OCI-LY7 (cell line): ENCODE results near the gene LSM14B. TPM values are rescaled to one million over a fixed set of nuclear protein-coding genes. Genes with fewer than 3 reads are reported as not detected.

ENCODE experiments used
- BruUV-seq: library from RNA; stranded (reverse); fragments of 400-500 nt; replicated peaks from 2 replicates; lab custom pipeline; 2021; lab: Mats Ljungman, UMichigan
- CTCF ChIA-PET: fragments of 300-600 bp; sonication (Branson Sonifier 250); formaldehyde crosslinking; loops from one replicate; lab custom pipeline; 2022; ENCODE audit warnings: antibody characterized with exemption; ENCODE audit not compliant: unreplicated experiment; lab: Charles Lee
- POLR2A ChIA-PET: fragments of 300-600 bp; sonication (Branson Sonifier 250); formaldehyde crosslinking; loops from one replicate; lab custom pipeline; 2022; ENCODE audit warnings: antibody characterized with exemption; lab: Charles Lee
- DNase-seq: peaks from one replicate; pipeline ENCODE4 v3.0.0-alpha.2; 2015; ENCODE audit warnings: low spot score
- H2AFZ ChIP-seq: fragments of 200-600 bp; sonication (generic), shearing (Covaris generic); 2 replicates; pipeline ENCODE4 v1.6.1; 2014; ENCODE audit warnings: mild to moderate bottlenecking, antibody characterized with exemption, low read length, moderate library complexity
- H3K27ac ChIP-seq: fragments of 200-600 bp; sonication (generic); 2 replicates; pipeline ENCODE4 v1.5.1; 2014; ENCODE audit warnings: mixed run types, low read depth, mild to moderate bottlenecking, moderate library complexity, low read length, inconsistent platforms; ENCODE audit not compliant: poor library complexity, severe bottlenecking
- H3K36me3 ChIP-seq: fragments of 200-600 bp; sonication (generic); 2 replicates; pipeline ENCODE4 v1.6.1; 2014; ENCODE audit warnings: mild to moderate bottlenecking, antibody characterized with exemption, low read length, moderate library complexity, mixed read lengths; ENCODE audit not compliant: insufficient read depth
- H3K4me1 ChIP-seq: fragments of 200-600 bp; sonication (generic); 2 replicates; pipeline ENCODE4 v1.5.1; 2014; ENCODE audit warnings: mild to moderate bottlenecking, low read length; ENCODE audit not compliant: insufficient read depth, poor library complexity, severe bottlenecking
- H3K4me2 ChIP-seq: fragments of 200-600 bp; sonication (generic); 2 replicates; pipeline ENCODE4 v1.6.1; 2014; ENCODE audit warnings: mild to moderate bottlenecking, low read length
- H3K4me3 ChIP-seq: fragments of 200-600 bp; sonication (generic); 2 replicates; pipeline ENCODE4 v1.5.1; 2014; ENCODE audit warnings: mild to moderate bottlenecking, low read depth, low read length; ENCODE audit not compliant: poor library complexity, severe bottlenecking
- H3K79me2 ChIP-seq: fragments of 200-600 bp; sonication (generic); 2 replicates; pipeline ENCODE4 v1.6.1; 2016; ENCODE audit warnings: low read depth, mild to moderate bottlenecking, low read length, moderate library complexity, mixed read lengths; ENCODE audit not compliant: insufficient read depth
- H3K9me2 ChIP-seq: fragments of 200-600 bp; sonication (generic); 2 replicates; pipeline ENCODE4 v1.6.1; 2016; ENCODE audit warnings: mild to moderate bottlenecking, low read length, mixed read lengths; ENCODE audit not compliant: insufficient read depth
- H3K9me3 ChIP-seq: fragments of 200-600 bp; sonication (generic); 2 replicates; pipeline ENCODE4 v1.6.1; 2014; ENCODE audit warnings: mild to moderate bottlenecking, mixed run types, low read length, mixed read lengths
- H4K20me1 ChIP-seq: fragments of 200-600 bp; sonication (generic); 2 replicates; pipeline ENCODE4 v1.6.1; 2014; ENCODE audit warnings: mild to moderate bottlenecking, antibody characterized with exemption, low read length, moderate library complexity, mixed read lengths; ENCODE audit not compliant: insufficient read depth
- CTCF ChIP-seq: fragments of 200-600 bp; sonication (generic); conservative IDR thresholded peaks from 2 replicates; pipeline ENCODE4 v1.5.1; 2014; ENCODE audit warnings: mild to moderate bottlenecking, antibody characterized with exemption, low read length, moderate library complexity, mixed read lengths
- EZH2phosphoT487 ChIP-seq: fragments of 200-600 bp; sonication (generic); IDR thresholded peaks from 2 replicates; pipeline ENCODE4 v1.6.1; 2018; ENCODE audit warnings: low read depth, borderline replicate concordance, mild to moderate bottlenecking, mixed run types, antibody characterized with exemption, low read length, moderate library complexity, mixed read lengths
- intact Hi-C: fragments of 100-400 bp; cut with micrococcal nuclease; formaldehyde crosslinking; loops from one replicate; pipeline ENCODE4 v1.10.0; 2022; ENCODE audit not compliant: unreplicated experiment
- total RNA-seq, 2 experiments: library from RNA; depleted of rRNA in 1 of 2; stranded (reverse); fragments of >200 nt in 1 of 2; shearing (Covaris generic) in 1 of 2; gene quantifications; 2 replicates each; pipeline ENCODE4 v1.2.3, GENCODE V29; 2014 to 2022

Gene LSM14B
- total RNA-seq, 2 experiments from 2014 or later = 44.7 to 53.7 TPM

- ChIA-PET CTCF (no interaction called here), POLR2A (no interaction called here)
- H4K20me1 ChIP-seq = no peaks in the 10 kb centered on the region
- DNase-seq = no peak
- H3K4me2 ChIP-seq = no peak overlapping the region
- no peaks in the 10 kb centered on the region for H3K9me3 ChIP-seq
- TF ChIP-seq EZH2phosphoT487 (no peak), CTCF (no peak)
- H3K4me3 ChIP-seq = no peak overlapping the region
- H3K79me2 ChIP-seq = no peaks in the 10 kb centered on the region
- intact Hi-C loops = no loop called here
- H3K9me2 ChIP-seq = no peaks in the 10 kb centered on the region
- no TSS peak for BruUV-seq
- H3K36me3 ChIP-seq = no peaks in the 10 kb centered on the region
- H2AFZ ChIP-seq = no peak overlapping the region
- H3K4me1 ChIP-seq = no peaks in the 10 kb centered on the region
- H3K27ac ChIP-seq = no peak overlapping the region
Measured at GRCh38 chr20:62096421-62097380, 25.6 kb upstream of the LSM14B start.

GRCh38 chr20:62097881-62098407 is 24.3 kb upstream of the LSM14B start:
- intact Hi-C loops = no loop called here
- Histone ChIP-seq H3K9me2 (no peaks in the 10 kb centered on the region), H3K4me3 (no peak overlapping the region), H3K36me3 (no peaks in the 10 kb centered on the region), H3K4me2 (no peak overlapping the region), H3K9me3 (no peaks in the 10 kb centered on the region), H3K27ac (no peak overlapping the region), H2AFZ (no peak overlapping the region), H4K20me1 (no peaks in the 10 kb centered on the region), H3K4me1 (no peaks in the 10 kb centered on the region), H3K79me2 (no peaks in the 10 kb centered on the region)
- no peak for TF ChIP-seq EZH2phosphoT487
- TF ChIP-seq CTCF = no peak
- ChIA-PET POLR2A (no interaction called here), CTCF (interaction anchor here (0.5 kb wide), 1 partner anchor 114 kb away, joined by 3 read pairs; no protein-coding TSS in a partner anchor)
- DNase-seq = no peak
- no TSS peak for BruUV-seq

- BruUV-seq = no TSS peak
- DNase-seq = no peak
- H3K9me3 ChIP-seq = no peaks in the 10 kb centered on the region
- no peaks in the 10 kb centered on the region for H3K36me3 ChIP-seq
- H3K79me2 ChIP-seq = no peaks in the 10 kb centered on the region
- POLR2A ChIA-PET = interaction anchor here (0.7 to 1.2 kb wide), 2 partner anchors 34 to 97 kb away, joined by 3 to 8 read pairs; no protein-coding TSS in a partner anchor
- H3K9me2 ChIP-seq = no peaks in the 10 kb centered on the region
- TF ChIP-seq EZH2phosphoT487 (no peak), CTCF (no peak)
- CTCF ChIA-PET = no interaction called here
- H3K27ac ChIP-seq = no peak overlapping the region
- H3K4me1 ChIP-seq = no peaks in the 10 kb centered on the region
- no peak overlapping the region for H2AFZ ChIP-seq
- no peak overlapping the region for H3K4me2 ChIP-seq
- intact Hi-C loops = no loop called here
- H4K20me1 ChIP-seq = no peaks in the 10 kb centered on the region
- H3K4me3 ChIP-seq = no peak overlapping the region
Measured at GRCh38 chr20:62101078-62101477, 21.2 kb upstream of the LSM14B start.
